BJ (cell line): ENCODE measurements around the gene SHH. TPM values are rescaled to one million over a fixed set of nuclear protein-coding genes. Genes with fewer than 3 reads are reported as not detected.
A peak's percentile ranks its signal among the peaks of the same experiment; 100 is the strongest.

Experiments
- CTCF ChIA-PET: fragments of 350-600 bp; formaldehyde crosslinking; extraction: SDS; loops from one replicate; lab custom pipeline; 2021; ENCODE audit warnings: antibody characterized with exemption, inconsistent platforms; lab: Yijun Ruan, JAX
- POLR2A ChIA-PET: fragments of 300-600 bp; sonication (Branson Sonifier 250); formaldehyde crosslinking; extraction: SDS; loops from one replicate; lab custom pipeline; 2021; ENCODE audit warnings: antibody characterized with exemption; lab: Charles Lee
- DNase-seq: peaks from one replicate; pipeline ENCODE4 v3.0.0-alpha.2; 2011; ENCODE audit warnings: low read depth
- H3K27me3 ChIP-seq: 2 replicates; pipeline ENCODE4 v1.6.0; 2011; ENCODE audit warnings: low read length; ENCODE audit not compliant: control insufficient read depth, insufficient read depth
- H3K36me3 ChIP-seq: 2 replicates; pipeline ENCODE4 v1.5.1; 2011; ENCODE audit warnings: low read length; ENCODE audit not compliant: control insufficient read depth, insufficient read depth
- H3K4me3 ChIP-seq: 2 replicates; pipeline ENCODE4 v1.5.1; 2011; ENCODE audit warnings: low read depth, mild to moderate bottlenecking, control low read depth, low read length
- CTCF ChIP-seq: IDR thresholded peaks from 2 replicates; pipeline ENCODE4 v1.5.1; 2011; ENCODE audit warnings: low read depth, mild to moderate bottlenecking, control low read depth, inconsistent platforms, low read length, moderate library complexity; ENCODE audit not compliant: insufficient read depth
- polyA plus RNA-seq: library from polyadenylated mRNA; depleted of rRNA; stranded (reverse); fragments of >200 nt; gene quantifications from 2 replicates; pipeline ENCODE4 v1.2.3, GENCODE V29; 2011

Gene SHH
- polyA plus RNA-seq, 1 experiment, result not detected

- ChIA-PET POLR2A (no interaction called here), CTCF (interaction anchor here (0.7 to 1.4 kb wide), 8 partner anchors 9 to 1018 kb away, joined by 3 to 6 read pairs (median 4); no protein-coding TSS in a partner anchor)
- Histone ChIP-seq H3K4me3 (no peak overlapping the region), H3K27me3 (peaks cover 17% of the 10 kb centered on the region), H3K36me3 (no peaks in the 10 kb centered on the region)
- no peak for DNase-seq
- TF ChIP-seq CTCF, result no peak
These were observed 13.4 kb downstream of the SHH start for GRCh38 chr7:155798673-155799439.

GRCh38 chr7:155797262-155798250 is 14.7 kb downstream of the SHH start:
- Histone ChIP-seq H3K36me3 (no peaks in the 10 kb centered on the region), H3K4me3 (no peak overlapping the region), H3K27me3 (peaks cover 11% of the 10 kb centered on the region)
- DNase-seq, result no peak
- no peak for TF ChIP-seq CTCF
- POLR2A ChIA-PET, result no interaction called here
- CTCF ChIA-PET, result interaction anchor here (0.7 to 2.7 kb wide), 13 partner anchors 8 to 1034 kb away, joined by 3 to 13 read pairs (median 4); no protein-coding TSS in a partner anchor

GRCh38 chr7:155796381-155797261 is 15.6 kb downstream of the SHH start:
- no peak for DNase-seq
- ChIA-PET POLR2A (no interaction called here), CTCF (interaction anchor here (0.6 to 2.7 kb wide), 7 partner anchors 9 to 1035 kb away, joined by 3 to 13 read pairs (median 4); no protein-coding TSS in a partner anchor)
- no peaks in the 10 kb centered on the region for H3K36me3 ChIP-seq
- peak; percentile 92 for TF ChIP-seq CTCF
- no peak overlapping the region for H3K4me3 ChIP-seq
- H3K27me3 ChIP-seq, result peaks cover 10% of the 10 kb centered on the region

GRCh38 chr7:155795951-155796350 is 16.3 kb downstream of the SHH start:
- no peak for TF ChIP-seq CTCF
- CTCF ChIA-PET, result interaction anchor here (0.6 to 2.7 kb wide), 4 partner anchors 882 to 1035 kb away, joined by 3 to 13 read pairs (median 4); no protein-coding TSS in a partner anchor
- no peak for DNase-seq
- POLR2A ChIA-PET, result no interaction called here
- Histone ChIP-seq H3K27me3 (peaks cover 4% of the 10 kb centered on the region), H3K36me3 (no peaks in the 10 kb centered on the region), H3K4me3 (no peak overlapping the region)
